ENCODE measurements around the gene LIN7B.
"Not testable (repeated sequence)": the region's sequence is repeated elsewhere in the genome, so short reads cannot be mapped to it uniquely, and the experiment has no call there.

- TF ChIP-seq CTCF, POLR2A, POLR2AphosphoS5 (IDR thresholded peaks at IDR 0.05): not testable (repeated sequence)
Observed at GRCh38 chr19:49121841-49122240, 7.7 kb downstream of the LIN7B start.

Data from stomach (tissue), 4 donors.